Fibroblast of pulmonary artery (primary cell): ENCODE measurements around the gene USP11.

Source experiments
- DNase-seq: peaks from one replicate; pipeline ENCODE4 v3.0.0-alpha.2; 2010; ENCODE audit warnings: low read depth
- H3K4me3 ChIP-seq: replicated peaks from 2 replicates; pipeline ENCODE4 v1.5.1; 2011; ENCODE audit warnings: low read depth, mild to moderate bottlenecking, control low read depth, low read length, moderate library complexity
- CTCF ChIP-seq: IDR thresholded peaks from 2 replicates; pipeline ENCODE4 v1.5.1; 2011; ENCODE audit warnings: mild to moderate bottlenecking, control low read depth, low read length, inconsistent platforms; ENCODE audit errors: missing control alignments

USP11 gene

GRCh38 chrX:47197526-47197925 lies 35.3 kb upstream of the USP11 start:
- H3K4me3 ChIP-seq, result no peak overlapping the region
- no peak for TF ChIP-seq CTCF
- no peak for DNase-seq

- TF ChIP-seq CTCF, result no peak
- no peak overlapping the region for H3K4me3 ChIP-seq
- peak; percentile 35 for DNase-seq
Measured at GRCh38 chrX:47198026-47198686, 34.7 kb upstream of the USP11 start.

GRCh38 chrX:47198687-47199080 lies 34.1 kb upstream of the USP11 start:
- no peak for DNase-seq
- no peak for TF ChIP-seq CTCF
- no peak overlapping the region for H3K4me3 ChIP-seq

DNA sequence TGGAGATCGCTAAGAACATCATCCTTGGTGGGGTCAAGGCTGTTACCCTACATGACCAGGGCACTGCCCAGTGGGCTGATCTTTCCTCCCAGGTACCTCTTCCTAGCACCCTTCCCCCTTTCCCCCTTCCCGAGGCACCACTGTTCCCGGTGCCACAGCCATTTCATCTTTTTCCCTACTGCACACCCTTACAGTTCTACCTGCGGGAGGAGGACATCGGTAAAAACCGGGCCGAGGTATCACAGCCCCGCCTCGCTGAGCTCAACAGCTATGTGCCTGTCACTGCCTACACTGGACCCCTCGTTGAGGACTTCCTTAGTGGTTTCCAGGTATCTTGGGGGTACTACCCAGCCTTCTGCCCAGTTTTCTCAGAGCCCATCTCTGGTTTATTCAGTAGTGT lies 33.5 kb upstream of the USP11 start:
- no peak overlapping the region for H3K4me3 ChIP-seq

DNA sequence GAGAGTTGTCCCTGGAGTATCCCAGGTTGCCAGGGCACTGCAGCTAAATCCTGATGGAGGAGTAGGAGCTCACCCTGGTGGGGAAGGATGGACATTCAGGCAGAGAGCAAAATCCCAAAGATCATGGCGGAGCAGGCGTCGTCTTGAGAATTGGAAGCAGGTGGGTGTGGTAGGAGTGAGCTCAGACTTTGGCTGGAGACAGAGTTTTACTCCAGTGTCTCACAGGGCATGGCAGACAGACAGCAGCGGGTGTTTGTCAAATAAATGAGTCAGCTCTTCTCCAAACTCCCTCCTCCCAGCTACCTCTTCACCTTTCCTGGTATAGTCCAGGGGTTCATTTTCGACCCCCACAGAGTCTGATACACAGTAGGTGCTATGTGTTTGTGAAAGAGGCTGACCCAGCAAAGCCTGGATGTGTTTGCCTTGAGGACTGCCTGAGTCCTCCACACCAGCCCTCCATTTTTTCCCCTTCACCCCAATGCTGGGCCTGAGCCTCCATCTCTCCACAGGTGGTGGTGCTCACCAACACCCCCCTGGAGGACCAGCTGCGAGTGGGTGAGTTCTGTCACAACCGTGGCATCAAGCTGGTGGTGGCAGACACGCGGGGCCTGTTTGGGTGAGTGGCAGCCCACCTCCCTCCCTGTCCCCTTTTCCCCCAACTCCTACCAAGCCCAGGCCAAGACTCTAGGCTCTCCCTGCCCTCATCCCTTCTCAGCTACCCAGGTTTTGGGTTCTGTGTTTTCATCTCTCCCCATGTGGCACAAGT lies 32.2 kb upstream of the USP11 start:
- peak; percentile 50 for DNase-seq
- no peak overlapping the region for H3K4me3 ChIP-seq
- TF ChIP-seq CTCF, result peak; percentile 14

More for the DNA sequence above, 33.5 kb upstream of the USP11 start:
- no peak for DNase-seq
- TF ChIP-seq CTCF, result no peak

GRCh38 chrX:47201345-47201944 lies 31.4 kb upstream of the USP11 start:
- no peak for TF ChIP-seq CTCF
- no peak for DNase-seq
- H3K4me3 ChIP-seq, result no peak overlapping the region
